Peyer's patch (tissue), 4 donors: ENCODE data around the gene KRT14.
"Not testable (repeated sequence)": the region's sequence is repeated elsewhere in the genome, so short reads cannot be mapped to it uniquely, and the experiment has no call there.

Source experiments
- POLR2A ChIP-seq, 2 donors: fragments of 450-650 bp; IDR thresholded peaks; one replicate each; pipeline ENCODE4 v1.5.1; 2017; ENCODE audit warnings: antibody characterized with exemption in 2 of 2, mild to moderate bottlenecking in 2 of 2, moderate library complexity in 2 of 2
- TF ChIP-seq, protein P1 (sequence below), 6 experiments: fragments of 450-650 bp in 4 of 6; fragments of 200-600 bp in 2 of 6; sonication (generic) in 1 of 6; IDR thresholded peaks; one replicate each; pipeline ENCODE4 v1.5.1; 2017 to 2019; ENCODE audit warnings: antibody characterized with exemption in 6 of 6, mild to moderate bottlenecking in 3 of 6, moderate library complexity in 1 of 6

DNA sequence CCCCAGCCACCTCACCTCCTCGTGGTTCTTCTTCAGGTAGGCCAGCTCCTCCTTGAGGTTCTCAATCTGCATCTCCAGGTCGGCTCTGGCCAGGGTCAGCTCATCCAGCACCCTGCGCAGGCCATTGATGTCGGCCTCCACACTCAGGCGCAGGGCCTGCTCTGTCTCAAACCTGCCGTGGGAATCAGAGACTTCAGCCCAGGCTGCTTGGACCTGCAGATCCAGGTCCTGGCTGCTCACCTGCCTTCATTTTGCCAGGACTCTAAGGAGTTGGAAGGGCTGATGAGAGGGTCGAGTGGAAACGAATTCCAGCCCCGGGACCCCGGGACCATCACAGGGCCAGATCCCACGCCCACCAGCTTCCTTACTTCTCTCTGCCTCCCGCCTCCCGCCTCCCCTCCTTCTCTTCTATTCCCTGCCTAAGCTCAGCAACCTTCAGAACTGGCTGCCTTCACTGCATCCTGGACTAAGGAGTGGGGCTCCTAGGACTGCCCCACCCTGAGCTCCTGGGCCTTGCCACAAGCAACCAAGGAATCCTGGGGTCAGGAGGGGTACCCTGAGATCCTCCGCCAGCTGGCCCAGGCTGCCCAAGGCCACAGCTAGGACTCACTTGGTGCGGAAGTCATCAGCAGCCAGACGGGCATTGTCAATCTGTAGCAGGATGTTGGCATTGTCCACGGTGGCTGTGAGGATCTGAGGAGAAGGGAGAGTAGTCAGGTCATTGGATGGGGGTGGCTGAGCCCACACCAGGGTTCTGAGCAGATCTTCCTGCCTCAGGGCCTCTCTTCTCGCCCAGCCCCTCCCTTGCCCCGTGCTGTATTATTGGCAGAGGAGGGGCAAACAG is 35.9 kb upstream of the KRT14 start:
- not testable (repeated sequence) for TF ChIP-seq POLR2A (IDR thresholded peaks at IDR 0.05)
- TF ChIP-seq, protein P1, sequence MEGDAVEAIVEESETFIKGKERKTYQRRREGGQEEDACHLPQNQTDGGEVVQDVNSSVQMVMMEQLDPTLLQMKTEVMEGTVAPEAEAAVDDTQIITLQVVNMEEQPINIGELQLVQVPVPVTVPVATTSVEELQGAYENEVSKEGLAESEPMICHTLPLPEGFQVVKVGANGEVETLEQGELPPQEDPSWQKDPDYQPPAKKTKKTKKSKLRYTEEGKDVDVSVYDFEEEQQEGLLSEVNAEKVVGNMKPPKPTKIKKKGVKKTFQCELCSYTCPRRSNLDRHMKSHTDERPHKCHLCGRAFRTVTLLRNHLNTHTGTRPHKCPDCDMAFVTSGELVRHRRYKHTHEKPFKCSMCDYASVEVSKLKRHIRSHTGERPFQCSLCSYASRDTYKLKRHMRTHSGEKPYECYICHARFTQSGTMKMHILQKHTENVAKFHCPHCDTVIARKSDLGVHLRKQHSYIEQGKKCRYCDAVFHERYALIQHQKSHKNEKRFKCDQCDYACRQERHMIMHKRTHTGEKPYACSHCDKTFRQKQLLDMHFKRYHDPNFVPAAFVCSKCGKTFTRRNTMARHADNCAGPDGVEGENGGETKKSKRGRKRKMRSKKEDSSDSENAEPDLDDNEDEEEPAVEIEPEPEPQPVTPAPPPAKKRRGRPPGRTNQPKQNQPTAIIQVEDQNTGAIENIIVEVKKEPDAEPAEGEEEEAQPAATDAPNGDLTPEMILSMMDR (IDR thresholded peaks at IDR 0.05), result not testable (repeated sequence)
